BLaER1 (cell line): ENCODE measurements around the gene RNF10.
"Not testable (repeated sequence)": the region's sequence is repeated elsewhere in the genome, so short reads cannot be mapped to it uniquely, and the experiment has no call there.

Experiments used
- H3K27ac ChIP-seq: shearing (Covaris generic); formaldehyde crosslinking; 2 replicates; pipeline ENCODE4 v1.8.1; 2022
- H3K27me3 ChIP-seq: shearing (Covaris generic); formaldehyde crosslinking; 2 replicates; pipeline ENCODE4 v1.8.1; 2022
- H3K36me3 ChIP-seq: shearing (Covaris generic); formaldehyde crosslinking; 2 replicates; pipeline ENCODE4 v1.8.1; 2022
- H3K4me1 ChIP-seq: shearing (Covaris generic); formaldehyde crosslinking; 2 replicates; pipeline ENCODE4 v1.8.1; 2022
- H3K4me2 ChIP-seq: shearing (Covaris generic); formaldehyde crosslinking; 2 replicates; pipeline ENCODE4 v1.8.1; 2022
- H3K4me3 ChIP-seq: shearing (Covaris generic); formaldehyde crosslinking; 2 replicates; pipeline ENCODE4 v1.8.1; 2022
- H3K9ac ChIP-seq: shearing (Covaris generic); formaldehyde crosslinking; 2 replicates; pipeline ENCODE4 v1.8.1; 2022
- H3K9me3 ChIP-seq: shearing (Covaris generic); formaldehyde crosslinking; 2 replicates; pipeline ENCODE4 v1.8.1; 2022
- H4K20me1 ChIP-seq: shearing (Covaris generic); formaldehyde crosslinking; 2 replicates; pipeline ENCODE4 v1.8.1; 2022
- Cebpa-rat ChIP-seq: shearing (Covaris generic); IDR thresholded peaks from 2 replicates; pipeline ENCODE4 v1.8.1; 2022

The RNF10 gene

DNA sequence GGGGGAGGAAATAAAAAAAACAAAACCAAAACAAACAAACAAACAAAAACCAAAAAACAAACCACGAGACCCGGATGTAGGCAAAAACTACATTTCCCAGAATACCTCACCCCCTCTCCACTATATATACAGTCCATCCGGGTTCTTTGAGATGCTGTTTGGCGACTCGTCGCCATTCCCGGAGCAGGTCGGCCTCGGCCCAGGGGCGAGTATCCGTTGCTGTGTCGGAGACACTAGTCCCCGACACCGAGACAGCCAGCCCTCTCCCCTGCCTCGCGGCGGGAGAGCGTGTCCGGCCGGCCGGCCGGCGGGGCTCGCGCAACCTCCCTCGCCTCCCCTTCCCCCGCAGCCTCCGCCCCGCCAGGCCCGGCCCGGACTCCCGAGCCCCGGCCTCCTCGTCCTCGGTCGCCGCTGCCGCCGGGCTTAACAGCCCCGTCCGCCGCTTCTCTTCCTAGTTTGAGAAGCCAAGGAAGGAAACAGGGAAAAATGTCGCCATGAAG, at the start of gene RNF10:
Gene RNF10 (plus strand): TSS at position 154 of the 500 bp plus-strand sequence. CDS start 456 bp downstream, outside the sequence.
- Histone ChIP-seq H3K4me1 (peaks cover 51% of the 10 kb centered on the region), H3K27ac (peak within 1 kb of the TSS; percentile 91), H3K9ac (peak within 1 kb of the TSS; percentile 97), H3K27me3 (no peaks in the 10 kb centered on the region), H3K9me3 (no peaks in the 10 kb centered on the region), H3K4me2 (peak within 1 kb of the TSS; percentile 89), H3K36me3 (peaks cover 30% of the 10 kb centered on the region), H3K4me3 (peak within 1 kb of the TSS; percentile 95), H4K20me1 (peaks cover 50% of the 10 kb centered on the region)
- no peak for TF ChIP-seq Cebpa-rat

DNA sequence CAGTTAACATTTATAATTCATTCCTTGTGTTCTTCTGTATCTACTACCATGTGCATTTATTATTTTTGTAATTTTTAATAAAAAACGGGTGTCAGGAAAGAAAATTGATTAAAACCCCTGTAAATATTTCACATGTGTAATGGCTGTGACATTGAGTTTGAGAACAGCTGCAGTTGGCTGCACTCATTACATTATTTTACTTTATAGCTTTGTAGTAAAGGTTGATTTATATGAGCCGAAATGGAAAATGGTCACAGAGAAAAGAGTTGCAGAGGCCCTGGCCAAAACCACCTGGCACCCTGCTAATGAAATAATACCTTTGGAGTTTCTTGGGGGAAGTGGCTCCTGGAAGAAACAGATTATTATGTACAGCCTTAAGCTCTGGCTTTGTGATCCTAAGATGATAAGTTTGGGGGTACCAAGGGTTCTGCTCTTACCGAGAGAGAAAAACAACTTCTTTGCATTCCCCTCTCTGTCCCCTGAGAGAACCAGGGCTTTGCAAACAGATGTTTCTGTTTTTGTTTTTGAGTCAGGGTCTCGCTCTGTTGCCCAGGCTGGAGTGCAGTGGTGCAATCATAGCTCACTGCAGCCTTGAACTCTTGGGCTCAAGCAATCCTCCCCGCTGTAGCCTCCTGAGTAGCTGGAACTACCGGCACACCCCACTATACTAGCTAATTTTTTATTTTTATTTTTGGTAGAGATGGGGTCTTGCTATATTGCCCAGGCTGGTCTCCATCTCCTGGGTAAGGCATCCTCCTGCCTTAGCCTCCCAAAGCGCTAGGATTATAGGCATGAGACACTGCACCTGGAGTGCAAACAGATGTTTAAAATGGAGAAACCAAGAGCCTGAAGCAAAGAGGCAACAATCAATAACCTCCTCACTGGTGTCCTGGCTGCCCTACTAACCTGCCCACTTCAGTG, 47.9 kb upstream of the RNF10 start:
- peak overlapping the region; percentile 46 for H3K4me2 ChIP-seq
- H4K20me1 ChIP-seq: no peaks in the 10 kb centered on the region
- TF ChIP-seq Cebpa-rat: peak; percentile 72
- no peaks in the 10 kb centered on the region for H3K27me3 ChIP-seq
- peaks cover 34% of the 10 kb centered on the region for H3K36me3 ChIP-seq
- H3K9me3 ChIP-seq: no peaks in the 10 kb centered on the region
- no peak overlapping the region for H3K9ac ChIP-seq
- H3K4me1 ChIP-seq: peaks cover 20% of the 10 kb centered on the region
- H3K4me3 ChIP-seq: no peak overlapping the region
- H3K27ac ChIP-seq: peak overlapping the region; percentile 57

DNA sequence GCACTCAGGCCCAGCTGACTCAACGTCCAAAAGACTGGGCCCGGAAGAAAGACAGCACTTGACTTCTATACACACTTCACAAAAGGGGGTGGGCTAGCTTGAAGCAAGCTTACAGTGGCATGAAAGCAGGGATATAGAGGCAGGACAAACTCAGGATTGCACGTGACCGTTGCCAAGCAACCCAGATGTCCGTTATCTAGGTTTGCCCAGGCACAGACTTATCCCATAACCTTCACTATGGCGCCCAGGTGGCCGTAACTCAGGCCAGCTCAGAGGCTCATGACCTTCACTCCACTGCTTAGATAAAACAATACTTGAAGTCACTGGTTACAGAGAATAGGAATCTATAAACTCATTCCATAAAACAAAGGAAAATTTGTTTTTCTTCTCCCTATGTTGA, 46.6 kb upstream of the RNF10 start:
- not testable (repeated sequence) for H3K4me3 ChIP-seq, H3K27ac ChIP-seq, H3K4me2 ChIP-seq, H4K20me1 ChIP-seq, H3K9me3 ChIP-seq, H3K27me3 ChIP-seq, H3K9ac ChIP-seq
- peaks cover 33% of the 10 kb centered on the region for H3K36me3 ChIP-seq
- H3K4me1 ChIP-seq: peaks cover 20% of the 10 kb centered on the region

DNA sequence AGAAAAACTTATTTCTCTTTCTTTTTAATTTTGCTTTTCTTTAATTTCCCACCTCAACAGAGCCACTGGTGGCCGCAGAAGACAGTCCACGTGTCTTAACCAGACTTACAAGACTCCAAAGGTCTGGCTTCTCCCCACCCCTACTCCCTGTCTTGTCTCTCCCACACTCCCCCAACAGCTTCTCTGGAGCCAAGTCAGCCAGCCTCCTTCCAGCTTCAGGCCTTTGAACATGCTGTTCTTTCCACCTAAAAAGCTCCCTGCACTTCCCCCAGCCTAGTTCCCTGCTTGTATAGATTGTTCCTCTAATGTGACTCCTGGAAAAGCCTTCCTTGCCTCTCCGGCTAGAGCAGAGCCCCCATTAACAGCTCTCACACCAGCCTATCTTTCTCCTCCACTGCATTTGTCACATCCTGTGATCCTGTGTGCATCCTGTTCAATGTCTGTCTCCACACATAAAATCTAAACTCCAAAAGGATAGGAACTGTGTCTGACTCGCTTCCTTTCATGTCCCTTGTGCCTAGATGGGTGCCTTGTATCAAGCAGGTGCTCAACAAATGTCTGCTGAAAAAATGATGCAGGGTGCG, 46.0 kb upstream of the RNF10 start:
- Histone ChIP-seq H3K9me3 (no peaks in the 10 kb centered on the region), H4K20me1 (no peaks in the 10 kb centered on the region), H3K27me3 (no peaks in the 10 kb centered on the region), H3K36me3 (peaks cover 28% of the 10 kb centered on the region), H3K4me1 (peaks cover 20% of the 10 kb centered on the region), H3K9ac (no peak overlapping the region), H3K4me2 (no peak overlapping the region), H3K4me3 (no peak overlapping the region), H3K27ac (0 out of 2 replicates have a peak overlapping the region, but pooled peaks have one; percentile 1)
- TF ChIP-seq Cebpa-rat: no peak

DNA sequence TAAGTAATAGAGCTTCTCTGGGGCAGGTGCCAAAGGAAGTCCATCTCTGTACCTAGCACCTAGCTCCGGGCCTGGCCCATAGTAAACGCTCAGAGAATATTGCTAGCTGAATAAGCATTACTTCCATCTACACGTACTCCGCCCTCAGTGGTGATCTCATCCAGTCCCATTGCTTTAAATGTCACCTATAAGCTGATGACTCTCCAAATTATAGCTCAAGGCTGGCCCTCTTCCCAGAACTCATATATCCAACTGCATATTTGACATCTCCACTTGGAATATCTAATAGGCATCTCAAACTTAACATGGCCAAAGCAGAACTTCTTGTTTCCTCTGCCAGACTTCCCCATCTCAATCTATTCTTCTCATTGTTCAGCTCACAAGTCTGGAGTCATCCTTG, 45.1 kb upstream of the RNF10 start:
- Histone ChIP-seq H3K4me2 (no peak overlapping the region), H3K27ac (no peak overlapping the region)
- TF ChIP-seq Cebpa-rat: no peak

DNA sequence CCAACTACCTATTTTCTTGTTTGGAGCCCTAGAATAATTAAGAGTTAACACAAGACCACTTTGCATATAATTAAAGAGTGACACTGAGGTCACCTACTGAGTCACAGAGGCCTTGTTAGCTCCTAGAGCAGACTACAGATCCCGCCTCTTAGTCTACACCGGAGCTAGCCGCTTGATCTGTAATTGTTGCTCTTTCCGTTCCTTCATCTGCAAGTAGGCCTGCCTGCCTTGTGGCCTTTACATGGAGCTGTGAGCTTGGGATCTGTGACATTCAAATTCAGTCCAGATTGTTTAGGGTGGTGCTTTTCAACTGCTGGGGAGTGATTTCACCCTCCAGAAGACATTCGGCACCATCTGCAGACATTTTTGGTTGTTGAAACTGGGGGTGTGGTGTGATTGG, 43.8 kb upstream of the RNF10 start:
- no peak overlapping the region for H3K9ac ChIP-seq
- no peak overlapping the region for H3K4me2 ChIP-seq
- H3K9me3 ChIP-seq: no peaks in the 10 kb centered on the region
- H3K36me3 ChIP-seq: peaks cover 28% of the 10 kb centered on the region
- no peaks in the 10 kb centered on the region for H3K27me3 ChIP-seq
- peaks cover 25% of the 10 kb centered on the region for H3K4me1 ChIP-seq
- no peak for TF ChIP-seq Cebpa-rat
- H4K20me1 ChIP-seq: no peaks in the 10 kb centered on the region
- no peak overlapping the region for H3K4me3 ChIP-seq
- H3K27ac ChIP-seq: no peak overlapping the region

More for the DNA sequence above, 45.1 kb upstream of the RNF10 start:
- Histone ChIP-seq H4K20me1 (no peaks in the 10 kb centered on the region), H3K4me3 (no peak overlapping the region), H3K27me3 (no peaks in the 10 kb centered on the region), H3K4me1 (peaks cover 15% of the 10 kb centered on the region), H3K36me3 (peaks cover 28% of the 10 kb centered on the region), H3K9ac (no peak overlapping the region), H3K9me3 (no peaks in the 10 kb centered on the region)

DNA sequence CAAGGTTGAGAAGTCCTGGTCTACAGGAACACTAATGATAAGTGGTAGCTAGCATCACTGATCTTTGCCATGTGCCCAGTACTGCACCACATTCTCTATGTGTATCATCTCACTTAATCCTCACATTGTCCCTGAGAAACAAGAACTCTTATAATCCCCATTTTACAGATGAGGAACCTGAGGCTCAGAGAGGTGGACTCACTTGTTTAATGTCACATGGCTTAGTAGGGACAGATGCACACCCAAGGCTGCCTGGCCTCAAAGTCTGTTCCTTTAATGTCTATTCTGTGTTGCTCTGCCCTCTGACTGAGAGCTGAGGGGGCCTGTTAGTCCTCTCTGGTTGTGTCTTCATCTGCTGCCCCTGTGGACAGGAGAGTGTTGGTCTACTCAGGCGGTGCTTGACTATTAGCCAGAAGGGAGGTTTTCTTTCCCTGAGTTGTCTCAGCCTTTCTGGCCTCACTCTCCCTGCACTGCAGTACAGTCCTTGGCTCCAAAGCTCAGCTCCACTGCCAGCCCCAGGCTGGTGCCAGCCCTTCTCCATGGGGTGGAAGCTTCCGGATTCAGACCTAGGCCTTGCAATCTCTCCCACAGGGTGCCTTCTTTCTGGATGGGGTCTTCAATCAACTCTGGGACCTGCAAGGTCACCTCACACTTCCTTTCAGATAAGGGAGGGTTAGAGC, 43.2 kb upstream of the RNF10 start:
- no peak for TF ChIP-seq Cebpa-rat
- Histone ChIP-seq H3K36me3 (peaks cover 28% of the 10 kb centered on the region), H3K9ac (no peak overlapping the region), H3K4me1 (peaks cover 20% of the 10 kb centered on the region), H4K20me1 (no peaks in the 10 kb centered on the region), H3K9me3 (no peaks in the 10 kb centered on the region), H3K4me2 (no peak overlapping the region), H3K27me3 (no peaks in the 10 kb centered on the region), H3K27ac (no peak overlapping the region), H3K4me3 (no peak overlapping the region)

DNA sequence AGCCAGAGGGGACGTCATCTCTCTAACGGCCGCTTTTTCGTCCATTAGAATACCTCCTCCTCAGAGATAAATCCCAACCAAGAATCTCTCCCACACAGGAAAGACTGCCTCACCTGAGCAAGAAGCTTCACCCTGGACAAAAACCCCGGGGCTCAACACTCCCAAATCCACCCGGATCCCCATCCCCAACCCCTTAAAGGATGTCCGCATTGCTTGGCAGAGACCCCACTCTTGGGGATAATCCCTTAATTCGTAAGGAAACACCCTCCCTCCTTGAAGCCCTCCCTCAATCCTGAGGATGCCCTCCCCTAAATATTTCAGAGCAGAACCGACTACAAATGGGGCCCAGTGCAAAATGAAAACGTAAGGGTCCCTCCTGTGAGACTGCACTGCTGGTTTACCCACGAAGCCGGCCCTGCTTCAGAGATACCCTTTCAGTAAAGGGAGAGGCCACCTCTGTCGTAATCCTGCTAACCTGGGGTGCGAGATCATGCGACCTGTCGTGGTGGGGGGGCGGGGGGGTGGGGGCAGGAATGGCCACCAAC, 38.9 kb upstream of the RNF10 start:
- H3K4me1 ChIP-seq: peaks cover 31% of the 10 kb centered on the region
- no peaks in the 10 kb centered on the region for H3K9me3 ChIP-seq
- no peak for TF ChIP-seq Cebpa-rat
- H3K4me3 ChIP-seq: peak overlapping the region; percentile 92
- H3K27ac ChIP-seq: 0 out of 2 replicates have a peak overlapping the region, but pooled peaks have one; percentile 53
- H4K20me1 ChIP-seq: peaks cover 40% of the 10 kb centered on the region
- H3K36me3 ChIP-seq: peaks cover 45% of the 10 kb centered on the region
- no peaks in the 10 kb centered on the region for H3K27me3 ChIP-seq
- peak overlapping the region; percentile 63 for H3K9ac ChIP-seq
- peak overlapping the region; percentile 89 for H3K4me2 ChIP-seq

DNA sequence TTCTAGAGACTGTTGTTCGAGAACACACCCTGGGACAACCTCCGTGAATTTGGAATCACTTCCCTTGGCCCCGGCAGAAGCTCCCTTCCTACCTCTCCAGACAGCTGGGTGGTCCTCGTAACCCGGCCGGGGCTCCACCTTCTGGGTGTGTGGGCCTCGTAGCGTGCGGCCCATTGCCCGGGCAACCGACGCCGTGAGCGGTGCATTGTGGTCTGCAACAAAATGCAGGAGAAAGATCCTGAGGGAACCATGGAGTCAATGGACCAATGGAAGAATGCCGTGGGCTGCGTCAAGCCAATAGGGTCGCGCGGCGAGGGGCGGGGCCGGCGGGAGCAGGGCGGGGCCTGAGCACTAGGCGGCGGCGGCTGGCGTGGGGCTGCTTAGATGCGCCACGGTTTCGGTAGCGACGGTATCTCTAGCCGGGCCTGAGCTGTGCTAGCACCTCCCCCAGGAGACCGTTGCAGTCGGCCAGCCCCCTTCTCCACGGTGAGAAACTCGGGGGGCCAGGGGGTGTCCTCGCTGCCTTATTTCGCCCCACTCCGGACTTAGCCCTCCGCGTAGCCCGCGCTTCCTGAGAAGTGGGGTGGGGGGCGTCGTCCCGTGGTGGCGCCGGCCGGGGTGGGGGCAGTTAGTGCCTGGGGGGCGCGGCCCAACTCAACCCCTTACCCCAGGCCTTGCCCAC, 38.3 kb upstream of the RNF10 start, which contains the start of gene DYNLL1:
Gene DYNLL1 (plus strand): TSS at position 383 of the 682 bp plus-strand sequence. CDS start 309 bp downstream, outside the sequence.
- peak within 1 kb of the TSS; percentile 89 for H3K4me2 ChIP-seq
- no peaks in the 10 kb centered on the region for H3K27me3 ChIP-seq
- peaks cover 43% of the 10 kb centered on the region for H4K20me1 ChIP-seq
- H3K36me3 ChIP-seq: peaks cover 45% of the 10 kb centered on the region
- peaks cover 31% of the 10 kb centered on the region for H3K4me1 ChIP-seq
- H3K27ac ChIP-seq: peak within 1 kb of the TSS; percentile 79
- peak within 1 kb of the TSS; percentile 91 for H3K9ac ChIP-seq
- TF ChIP-seq Cebpa-rat: no peak
- H3K4me3 ChIP-seq: peak within 1 kb of the TSS; percentile 92
- no peaks in the 10 kb centered on the region for H3K9me3 ChIP-seq
